ENCODE results near the gene USP19. TPM values are rescaled to one million over a fixed set of nuclear protein-coding genes. Genes with fewer than 3 reads are reported as not detected.

Gene USP19
- total RNA-seq, 1 experiment from 2014 or later, result 41.2 TPM

DNA sequence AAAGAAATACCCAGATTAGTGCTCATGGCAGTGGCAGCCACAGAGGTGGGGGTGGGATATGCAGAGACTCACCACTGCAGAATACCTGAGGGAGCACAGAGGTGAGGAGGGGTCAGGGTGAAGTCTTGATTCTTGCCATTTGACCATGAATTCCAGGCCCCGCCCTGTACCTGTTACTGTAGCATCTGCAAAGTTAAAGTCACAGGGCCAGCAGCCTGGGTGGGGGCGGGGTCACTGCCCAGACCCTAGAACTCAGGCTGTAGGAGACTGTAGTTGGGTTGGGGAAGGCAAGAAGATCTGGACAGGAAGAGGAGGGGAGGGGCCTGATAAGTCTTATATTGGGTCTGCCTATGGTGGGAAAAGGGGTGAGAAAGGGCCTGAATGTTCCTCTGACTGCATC is 31.0 kb upstream of the USP19 start:
- H3K4me1 ChIP-seq, result peaks cover 1% of the 10 kb centered on the region; the same call in 1 of the 2 replicates
- no peaks in the 10 kb centered on the region for H3K36me3 ChIP-seq
- no peaks in the 10 kb centered on the region for H3K9me3 ChIP-seq (replicated peaks)
- H3K4me3 ChIP-seq, result no peak overlapping the region
- DNase-seq, result no peak
- H3K27me3 ChIP-seq, result no peaks in the 10 kb centered on the region
- H3K27ac ChIP-seq, result no peak overlapping the region

DNA sequence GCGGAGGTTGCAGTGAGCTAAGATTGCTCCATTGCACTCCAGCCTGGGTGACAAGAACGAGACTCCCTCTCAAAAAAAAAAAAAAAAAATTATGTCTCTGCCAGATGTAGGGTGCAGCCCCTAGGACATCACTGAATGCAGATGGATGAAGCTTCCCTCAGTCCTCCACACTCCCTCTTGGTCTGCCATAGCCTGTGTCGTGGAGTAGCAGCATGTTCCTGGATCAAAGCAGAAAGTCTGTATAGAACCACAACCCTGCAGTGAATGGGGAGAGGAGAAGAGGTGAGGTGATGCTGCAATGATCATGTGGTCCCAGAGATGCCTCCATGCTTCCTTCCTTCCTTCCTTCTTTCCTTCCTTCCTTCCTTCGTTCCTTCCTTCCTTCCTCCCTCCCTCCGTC is 27.5 kb upstream of the USP19 start:
- Histone ChIP-seq H3K4me3 (no peak overlapping the region), H3K4me1 (no peaks in the 10 kb centered on the region), H3K27me3 (no peaks in the 10 kb centered on the region), H3K27ac (no peak overlapping the region), H3K36me3 (no peaks in the 10 kb centered on the region), H3K9me3 (replicated peaks) (no peaks in the 10 kb centered on the region)
- DNase-seq, result no peak

- no peak overlapping the region for H3K4me3 ChIP-seq
- no peak overlapping the region for H3K27ac ChIP-seq
- no peaks in the 10 kb centered on the region for H3K36me3 ChIP-seq
- no peaks in the 10 kb centered on the region for H3K27me3 ChIP-seq
- DNase-seq, result no peak
- H3K9me3 ChIP-seq (replicated peaks), result no peaks in the 10 kb centered on the region
- no peaks in the 10 kb centered on the region for H3K4me1 ChIP-seq
Observed at GRCh38 chr3:49140080-49140479, 19.5 kb upstream of the USP19 start.

DNA sequence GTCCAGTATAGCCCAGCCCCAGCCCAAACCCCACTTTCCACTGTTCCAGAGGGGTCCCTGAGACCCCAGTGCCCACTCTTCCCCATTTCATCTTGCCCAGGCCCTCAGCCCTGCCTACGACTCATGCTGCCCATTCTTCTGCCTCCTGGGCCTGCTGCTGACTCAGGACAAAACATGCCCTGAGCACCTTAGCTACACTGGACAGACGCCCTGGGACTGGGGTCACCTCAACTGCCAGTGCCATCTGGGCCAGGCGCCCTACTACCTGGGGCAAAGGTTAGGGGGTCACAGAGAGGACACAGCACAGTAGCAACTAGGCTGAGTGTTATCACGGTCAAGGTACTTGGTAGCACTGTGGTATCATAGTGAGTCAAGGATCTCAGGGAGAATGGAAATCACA is 14.9 kb upstream of the USP19 start:
- Histone ChIP-seq H3K27ac (no peak overlapping the region), H3K4me1 (no peaks in the 10 kb centered on the region; the same call in 1 of the 2 replicates), H3K36me3 (no peaks in the 10 kb centered on the region)

DNA sequence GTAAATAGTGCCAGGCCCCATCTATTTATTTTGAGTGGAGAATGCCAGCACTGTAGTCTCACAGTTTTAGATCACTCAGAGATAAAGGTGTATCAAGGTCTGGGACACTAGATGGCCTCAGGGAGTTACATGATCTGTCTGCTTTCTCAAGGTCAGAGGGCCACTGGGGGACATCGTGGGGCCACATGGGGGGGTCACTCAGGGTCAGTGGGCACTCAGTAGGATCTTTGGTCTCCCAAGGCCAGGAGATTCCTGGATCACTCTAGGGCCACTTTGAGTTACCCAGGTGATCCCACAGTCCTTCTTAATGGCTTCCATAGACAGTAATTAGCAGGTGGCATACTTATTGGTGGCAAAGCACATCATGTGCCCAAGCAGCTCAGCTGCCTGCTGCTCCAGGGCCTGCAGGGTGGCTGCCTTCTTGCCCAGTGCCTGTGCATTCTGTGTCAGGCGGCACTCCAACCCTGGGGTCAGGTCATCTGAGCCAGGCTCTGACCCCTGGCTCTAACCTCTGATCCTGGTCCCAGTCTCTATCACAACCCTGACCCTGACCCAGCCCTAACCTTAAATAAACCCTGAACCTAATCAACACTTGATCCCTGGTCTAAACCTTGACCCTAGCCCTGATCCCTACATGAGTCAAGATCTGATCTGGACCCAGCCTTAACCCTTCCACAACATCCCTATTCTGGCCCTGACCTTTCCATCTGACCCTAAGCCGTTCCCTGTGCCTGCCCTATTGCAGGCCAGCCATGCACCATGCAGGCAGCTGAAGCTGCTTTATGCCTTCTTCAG is 14.0 kb upstream of the USP19 start:
- no peak overlapping the region; the same call in 1 of the 2 replicates for H3K4me3 ChIP-seq

More for the DNA sequence above, 14.9 kb upstream of the USP19 start:
- H3K27me3 ChIP-seq, result no peaks in the 10 kb centered on the region
- no peaks in the 10 kb centered on the region for H3K9me3 ChIP-seq (replicated peaks)
- H3K4me3 ChIP-seq, result no peak overlapping the region
- no peak for DNase-seq

GRCh38 chr3:49133226-49133951 is 12.8 kb upstream of the USP19 start:
- no peaks in the 10 kb centered on the region; the same call in 1 of the 2 replicates for H3K4me1 ChIP-seq
- H3K36me3 ChIP-seq, result no peaks in the 10 kb centered on the region
- DNase-seq, result peak; percentile 86 to 88
- no peaks in the 10 kb centered on the region for H3K27me3 ChIP-seq
- no peaks in the 10 kb centered on the region for H3K9me3 ChIP-seq (replicated peaks)
- peak overlapping the region; percentile 65 for H3K4me3 ChIP-seq
- peak overlapping the region; percentile 55 for H3K27ac ChIP-seq

More for the DNA sequence above, 14.0 kb upstream of the USP19 start:
- Histone ChIP-seq H3K9me3 (replicated peaks) (no peaks in the 10 kb centered on the region), H3K27me3 (no peaks in the 10 kb centered on the region), H3K36me3 (no peaks in the 10 kb centered on the region), H3K4me1 (no peaks in the 10 kb centered on the region; the same call in 1 of the 2 replicates), H3K27ac (no peak overlapping the region)
- DNase-seq, result no peak

DNA sequence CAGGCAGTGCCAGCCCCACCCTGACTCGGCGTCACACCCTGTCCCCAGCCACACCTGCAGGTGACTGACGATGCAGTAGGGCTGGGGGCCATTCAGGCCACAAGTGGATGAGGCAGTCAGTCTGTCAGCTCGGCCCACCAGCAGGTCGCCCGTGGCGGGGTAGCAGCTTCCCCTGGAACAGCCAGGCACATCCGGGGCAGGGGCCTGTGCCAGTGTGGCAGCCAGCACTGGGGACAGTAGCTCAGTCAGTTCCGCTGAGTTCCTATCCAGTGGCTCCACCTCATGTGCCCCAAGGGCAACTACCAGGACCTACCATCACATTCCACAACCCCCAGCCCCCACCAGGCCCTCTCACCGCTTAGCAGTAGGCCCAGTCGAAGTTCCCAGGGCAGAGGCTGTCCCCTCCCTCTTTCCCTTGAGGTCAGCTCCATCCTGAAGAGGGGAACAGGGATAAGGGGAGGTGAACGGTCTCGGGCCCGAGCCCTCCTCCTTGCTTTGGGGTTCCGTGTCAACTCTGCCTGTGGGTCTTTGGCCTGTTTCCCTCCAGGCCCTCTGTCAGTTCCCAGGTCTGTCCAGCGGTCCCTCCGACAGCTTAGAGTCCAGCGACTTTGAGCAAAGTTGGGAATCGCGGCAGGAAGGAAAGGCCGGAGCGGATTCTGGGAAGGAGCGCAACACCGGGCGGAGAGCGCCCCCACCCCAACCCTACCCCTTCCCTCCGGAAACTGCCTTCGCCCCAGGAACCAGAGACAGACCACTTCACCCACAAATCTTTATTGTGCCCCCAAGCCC is 12.0 kb upstream of the USP19 start, which contains the start of gene LAMB2:
TSS of gene LAMB2 (minus strand) at position 614 of the 789 bp plus-strand sequence. CDS start at position 431, 183 bp downstream.
- Histone ChIP-seq H3K9me3 (replicated peaks) (no peaks in the 10 kb centered on the region), H3K4me1 (no peaks in the 10 kb centered on the region; the same call in 1 of the 2 replicates), H3K36me3 (no peaks in the 10 kb centered on the region), H3K27ac (peak within 1 kb of the TSS; percentile 55), H3K4me3 (peak within 1 kb of the TSS; percentile 65), H3K27me3 (no peaks in the 10 kb centered on the region)
- peak; percentile 76 to 82 for DNase-seq

- H3K4me1 ChIP-seq, result no peaks in the 10 kb centered on the region; the same call in 1 of the 2 replicates
- peak overlapping the region; percentile 55; the same call in 1 of the 2 replicates for H3K27ac ChIP-seq
- no peaks in the 10 kb centered on the region for H3K36me3 ChIP-seq
- DNase-seq, result no peak
- no peaks in the 10 kb centered on the region for H3K27me3 ChIP-seq
- peak overlapping the region; percentile 65 for H3K4me3 ChIP-seq
- H3K9me3 ChIP-seq (replicated peaks), result no peaks in the 10 kb centered on the region
Observed at GRCh38 chr3:49132073-49132436, 11.4 kb upstream of the USP19 start.

DNA sequence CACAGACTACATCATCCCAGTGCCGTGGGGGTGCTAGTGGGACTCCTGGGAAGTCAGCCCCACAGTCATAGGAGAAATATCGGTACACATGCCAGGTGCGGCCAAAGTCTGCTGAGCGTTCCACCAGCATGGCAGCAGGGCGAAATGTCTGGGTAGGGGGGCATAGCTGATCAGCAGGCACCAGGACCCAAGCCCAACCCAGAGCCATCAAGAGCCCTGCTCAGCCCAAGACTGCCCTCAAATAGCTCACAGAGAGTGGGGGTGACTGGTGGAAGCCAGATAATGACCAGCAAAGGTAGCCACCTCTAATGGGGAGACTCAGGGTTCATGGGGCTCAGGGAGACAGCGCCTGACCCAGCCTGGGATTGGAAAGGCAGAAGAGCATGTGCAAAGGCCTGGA is 11.0 kb upstream of the USP19 start:
- H3K4me3 ChIP-seq, result no peak overlapping the region
- H3K4me1 ChIP-seq, result no peaks in the 10 kb centered on the region; the same call in 1 of the 2 replicates
- no peak overlapping the region for H3K27ac ChIP-seq
- DNase-seq, result no peak
- H3K36me3 ChIP-seq, result no peaks in the 10 kb centered on the region
- no peaks in the 10 kb centered on the region for H3K9me3 ChIP-seq (replicated peaks)
- H3K27me3 ChIP-seq, result no peaks in the 10 kb centered on the region

DNA sequence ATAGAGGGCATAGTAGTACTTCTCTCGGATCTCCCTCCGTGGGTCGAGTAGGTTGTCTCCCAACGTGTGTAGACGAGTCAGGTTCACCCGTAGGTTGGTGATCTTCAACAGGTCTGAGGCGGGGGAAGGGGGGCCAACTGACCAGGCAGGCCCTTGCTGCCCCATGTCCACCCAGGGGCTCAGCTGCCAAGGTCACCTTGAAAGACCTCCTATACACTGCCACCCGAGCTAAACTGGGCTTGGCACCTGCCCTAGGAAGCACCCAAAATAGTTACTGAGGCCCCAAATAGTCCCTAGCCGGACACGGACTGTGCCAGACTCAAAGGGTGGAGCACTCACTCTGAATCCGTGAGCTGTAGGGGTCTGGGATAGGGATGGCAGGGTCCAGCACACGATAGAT is 10.4 kb upstream of the USP19 start:
- Histone ChIP-seq H3K4me3 (no peak overlapping the region), H3K27me3 (no peaks in the 10 kb centered on the region), H3K9me3 (replicated peaks) (no peaks in the 10 kb centered on the region), H3K27ac (no peak overlapping the region), H3K4me1 (no peaks in the 10 kb centered on the region; the same call in 1 of the 2 replicates), H3K36me3 (no peaks in the 10 kb centered on the region)
- DNase-seq, result no peak

DNA sequence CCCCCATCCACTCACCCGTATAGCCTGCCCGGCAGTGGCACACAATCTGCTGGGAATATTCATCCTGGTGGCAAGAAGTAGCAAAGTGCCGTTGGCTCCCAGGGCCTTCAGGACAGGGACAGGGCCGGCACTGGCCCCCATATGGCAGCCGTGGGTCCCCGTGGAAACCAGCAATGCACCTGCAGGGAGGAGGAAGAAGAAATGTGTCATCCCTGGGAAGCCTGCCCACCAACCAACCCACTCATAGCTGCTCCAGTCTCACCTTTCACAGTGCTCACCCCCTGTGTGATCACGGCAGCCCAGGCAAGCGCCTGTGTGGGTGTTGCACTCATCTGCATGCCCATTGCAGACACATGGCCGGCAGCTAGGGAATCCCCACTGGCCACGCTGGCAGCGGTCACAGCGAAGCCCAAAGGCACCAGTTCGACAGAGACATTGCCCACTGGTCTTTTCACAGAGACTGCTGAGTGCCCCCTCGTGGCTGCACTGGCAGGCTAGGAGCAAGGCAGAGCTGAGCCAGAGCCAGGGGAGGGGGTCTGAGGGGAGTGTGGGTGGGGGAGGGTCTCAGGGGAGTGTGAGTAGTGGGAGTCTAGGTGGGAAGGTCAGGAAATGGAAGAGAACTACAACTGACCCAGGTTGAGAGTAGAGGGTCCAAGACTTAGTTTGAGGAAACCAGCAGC is 4.5 kb upstream of the USP19 start:
- H3K9me3 ChIP-seq (replicated peaks), result no peaks in the 10 kb centered on the region
- DNase-seq, result no peak
- no peak overlapping the region for H3K4me3 ChIP-seq
- H3K27me3 ChIP-seq, result no peaks in the 10 kb centered on the region
- no peaks in the 10 kb centered on the region for H3K4me1 ChIP-seq
- no peak overlapping the region for H3K27ac ChIP-seq
- no peaks in the 10 kb centered on the region for H3K36me3 ChIP-seq

- no peaks in the 10 kb centered on the region for H3K4me1 ChIP-seq
- no peak overlapping the region for H3K4me3 ChIP-seq
- no peak overlapping the region for H3K27ac ChIP-seq
- H3K27me3 ChIP-seq, result no peaks in the 10 kb centered on the region
- no peaks in the 10 kb centered on the region for H3K9me3 ChIP-seq (replicated peaks)
- DNase-seq, result no peak
- H3K36me3 ChIP-seq, result no peaks in the 10 kb centered on the region
Observed at GRCh38 chr3:49124203-49124602, 3.6 kb upstream of the USP19 start.

DNA sequence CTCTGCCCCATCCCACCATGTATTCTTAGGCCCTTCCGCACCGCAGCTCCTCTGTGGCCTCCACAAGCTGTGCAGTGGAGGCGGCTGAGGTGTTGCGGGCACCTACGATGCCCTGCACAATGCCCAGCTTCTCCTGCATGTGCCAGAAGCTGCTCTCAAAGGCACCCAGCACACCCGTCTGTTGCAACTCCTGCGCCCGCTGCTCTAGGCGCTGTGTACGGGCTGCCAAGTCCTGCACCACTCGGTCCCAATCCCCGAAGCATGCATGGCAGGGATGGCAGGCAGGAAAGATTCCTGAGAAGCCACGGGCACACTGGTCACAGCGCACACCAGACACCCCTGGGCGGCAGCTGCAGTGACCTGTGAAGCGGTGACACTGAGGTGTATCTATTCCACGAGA is 3.1 kb upstream of the USP19 start:
- H3K36me3 ChIP-seq, result no peaks in the 10 kb centered on the region
- H3K9me3 ChIP-seq (replicated peaks), result no peaks in the 10 kb centered on the region
- no peak overlapping the region for H3K27ac ChIP-seq
- no peaks in the 10 kb centered on the region for H3K4me1 ChIP-seq
- H3K4me3 ChIP-seq, result no peak overlapping the region
- no peak for DNase-seq
- H3K27me3 ChIP-seq, result no peaks in the 10 kb centered on the region

DNA sequence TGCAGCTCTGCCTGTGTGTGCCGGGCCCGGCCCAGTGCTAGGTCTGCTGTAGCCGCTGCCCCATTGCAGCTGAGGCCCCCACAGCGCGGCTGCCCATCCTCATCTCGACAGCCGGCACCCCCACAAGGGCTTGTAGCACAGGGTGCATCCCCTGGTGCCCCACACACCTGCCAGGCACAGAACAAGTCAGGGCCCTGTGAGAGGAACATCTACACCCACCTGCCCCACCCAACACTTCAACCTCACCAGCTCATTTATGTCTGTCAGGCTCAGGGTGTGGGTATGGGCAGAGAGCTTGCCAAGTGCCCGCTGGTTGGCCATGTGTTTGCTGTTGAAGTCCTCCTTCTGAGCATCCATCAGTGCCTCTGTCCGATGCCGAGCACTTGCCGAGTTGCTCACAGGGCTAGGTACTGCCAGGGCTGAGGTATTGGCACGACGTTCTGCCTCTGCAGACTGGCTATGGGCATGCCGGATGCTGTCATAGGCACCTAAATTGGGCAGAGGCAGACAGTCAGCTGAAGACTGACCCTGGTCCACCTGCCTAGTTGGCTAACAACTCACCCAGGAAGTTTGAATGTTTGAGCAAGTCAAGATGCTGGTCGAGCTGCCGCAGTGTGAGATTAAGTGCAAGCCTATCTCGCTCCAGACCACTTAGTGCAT is 2.4 kb upstream of the USP19 start:
- no peak for DNase-seq
- no peaks in the 10 kb centered on the region for H3K9me3 ChIP-seq (replicated peaks)
- peaks cover 3% of the 10 kb centered on the region; the same call in 1 of the 2 replicates for H3K36me3 ChIP-seq
- no peaks in the 10 kb centered on the region for H3K27me3 ChIP-seq
- H3K27ac ChIP-seq, result no peak overlapping the region
- no peak overlapping the region for H3K4me3 ChIP-seq
- no peaks in the 10 kb centered on the region for H3K4me1 ChIP-seq

Data from SJCRH30 (cell line).